Measurements from ENCODE around the gene PPP6R2. TPM values are rescaled to one million over a fixed set of nuclear protein-coding genes. Genes with fewer than 3 reads are reported as not detected.

The PPP6R2 gene
- total and polyA plus RNA-seq, 2 of the 8 experiments (the other 6 are each of a cell fraction or from before 2014, with no cell fraction given), result 25.0 to 32.2 TPM

GRCh38 chr22:50471197-50471847 lies 128.2 kb downstream of the PPP6R2 start (continued):
- TF ChIP-seq CHD7 (IDR thresholded peaks at IDR 0.05; ENCODE audit: insufficient replicate concordance, low read length) (no peak), POU5F1 (IDR thresholded peaks at IDR 0.05; ENCODE audit: low read depth, low read length) (no peak), RBBP5 (IDR thresholded peaks at IDR 0.05; ENCODE audit: borderline replicate concordance, low read depth, low read length) (no peak), NANOG (IDR thresholded peaks at IDR 0.05; ENCODE audit: insufficient read depth, low read depth, low read length, poor library complexity, severe bottlenecking) (no peak), RFX5 (IDR thresholded peaks at IDR 0.05; ENCODE audit: borderline replicate concordance, low read depth, low read length) (no peak)
